ENCODE data around the gene PCYT1A. TPM values are rescaled to one million over a fixed set of nuclear protein-coding genes. Genes with fewer than 3 reads are reported as not detected.
"Not testable (repeated sequence)": the region's sequence is repeated elsewhere in the genome, so short reads cannot be mapped to it uniquely, and the experiment has no call there.

Gene PCYT1A
- polyA plus RNA-seq, 2 donors = 16.9 to 33.0 TPM

DNA sequence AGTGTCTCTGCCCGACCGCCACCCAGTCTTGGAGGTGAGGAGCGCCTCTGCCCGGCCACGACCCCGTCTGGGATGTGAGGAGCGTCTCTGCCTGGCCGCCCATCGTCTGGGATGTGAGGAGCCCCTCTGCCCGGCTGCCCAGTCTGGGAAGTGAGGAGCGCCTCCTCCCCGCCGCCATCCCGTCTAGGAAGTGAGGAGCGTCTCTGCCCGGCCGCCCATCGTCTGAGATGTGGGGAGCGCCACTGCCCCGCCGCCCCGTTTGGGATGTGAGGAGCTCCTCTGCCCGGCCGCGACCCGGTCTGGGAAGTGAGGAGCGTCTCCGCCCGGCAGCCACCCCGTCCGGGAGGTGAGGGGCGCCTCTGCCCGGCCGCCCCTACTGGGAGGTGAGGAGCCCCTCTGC, 43.4 kb downstream of the PCYT1A start:
- H3K27ac ChIP-seq (ENCODE audit: low read depth in 2 of 2, low read length in 1 of 2); H3K9me3 ChIP-seq (ENCODE audit: control insufficient read depth in 2 of 2, insufficient read depth in 1 of 2, low read depth in 1 of 2, low read length in 1 of 2); H3K4me3 ChIP-seq (ENCODE audit: low read depth in 1 of 2, low read length in 2 of 2); H3K4me1 ChIP-seq (ENCODE audit: control insufficient read depth in 2 of 2, insufficient read depth in 2 of 2, low read length in 1 of 2); H3K27me3 ChIP-seq (ENCODE audit: control insufficient read depth in 1 of 2, insufficient read depth in 2 of 2, low read length in 2 of 2): not testable (repeated sequence)
- 96 to 98% methylated on average over 34 of the region's 34 CpGs for WGBS, 2 donors
- peaks cover 0 to 13% of the 10 kb centered on the region in 2 donors for H3K36me3 ChIP-seq (ENCODE audit: control insufficient read depth in 2 of 2, insufficient read depth in 2 of 2, low read length in 1 of 2)

DNA sequence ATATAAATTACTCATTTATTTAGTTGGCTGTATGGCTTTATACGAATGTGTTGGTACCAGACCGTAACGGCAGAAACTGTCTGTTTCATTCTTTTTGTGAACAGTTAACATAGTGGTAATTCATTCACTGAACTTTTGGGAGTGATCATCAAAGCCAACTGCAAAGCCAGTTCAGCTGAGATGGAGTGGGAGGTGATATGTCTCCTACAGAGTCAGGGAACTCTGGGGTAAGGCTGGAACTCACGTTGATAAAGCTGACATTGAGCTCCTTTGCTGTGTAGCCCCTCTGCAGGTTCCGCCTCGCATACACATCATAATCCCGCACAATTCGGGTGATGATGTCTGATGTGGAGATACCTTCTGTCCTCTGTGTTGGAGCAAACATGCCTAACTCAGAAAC, 45.8 kb downstream of the PCYT1A start:
- no peak overlapping the region for H3K4me3 ChIP-seq (ENCODE audit: low read depth in 1 of 2, low read length in 2 of 2)

DNA sequence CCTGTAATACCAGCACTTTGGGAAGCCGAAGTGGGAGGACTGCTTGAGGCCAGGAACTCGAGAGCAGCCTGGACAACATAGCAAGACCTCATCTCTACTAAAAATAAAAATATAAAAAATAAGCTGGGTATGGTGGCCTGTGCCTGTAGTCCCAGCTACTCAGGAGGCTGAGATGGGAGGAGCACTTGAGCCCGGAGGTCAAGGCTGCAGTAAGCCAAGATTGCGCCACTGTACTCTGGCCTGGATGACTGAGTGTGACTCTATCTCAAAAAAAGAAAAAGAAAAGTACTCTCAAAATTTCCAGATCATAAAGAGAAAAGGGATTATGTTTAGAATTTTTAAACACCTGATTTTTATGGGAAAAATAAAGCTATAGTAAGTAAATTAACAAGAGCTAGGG, 47.1 kb downstream of the PCYT1A start:
- H3K4me3 ChIP-seq (ENCODE audit: low read depth in 1 of 2, low read length in 2 of 2) = no peak overlapping the region
- no peak overlapping the region for H3K27ac ChIP-seq (ENCODE audit: low read depth in 2 of 2, low read length in 1 of 2)
- H3K36me3 ChIP-seq (ENCODE audit: control insufficient read depth in 2 of 2, insufficient read depth in 2 of 2, low read length in 1 of 2) = peaks cover 5 to 15% of the 10 kb centered on the region in 2 donors
- H3K4me1 ChIP-seq (ENCODE audit: control insufficient read depth in 2 of 2, insufficient read depth in 2 of 2, low read length in 1 of 2) = no peaks in the 10 kb centered on the region
- H3K27me3 ChIP-seq (ENCODE audit: control insufficient read depth in 1 of 2, insufficient read depth in 2 of 2, low read length in 2 of 2) = no peaks in the 10 kb centered on the region
- no peaks in the 10 kb centered on the region for H3K9me3 ChIP-seq (ENCODE audit: control insufficient read depth in 2 of 2, insufficient read depth in 1 of 2, low read depth in 1 of 2, low read length in 1 of 2)
- 91 to 92% methylated on average over 4 of the region's 4 CpGs for WGBS, 2 donors

More for the DNA sequence above, 45.8 kb downstream of the PCYT1A start:
- Histone ChIP-seq H3K27me3 (ENCODE audit: control insufficient read depth in 1 of 2, insufficient read depth in 2 of 2, low read length in 2 of 2) (no peaks in the 10 kb centered on the region), H3K36me3 (ENCODE audit: control insufficient read depth in 2 of 2, insufficient read depth in 2 of 2, low read length in 1 of 2) (peaks cover 5 to 17% of the 10 kb centered on the region in 2 donors), H3K9me3 (ENCODE audit: control insufficient read depth in 2 of 2, insufficient read depth in 1 of 2, low read depth in 1 of 2, low read length in 1 of 2) (no peaks in the 10 kb centered on the region), H3K27ac (ENCODE audit: low read depth in 2 of 2, low read length in 1 of 2) (no peak overlapping the region), H3K4me1 (ENCODE audit: control insufficient read depth in 2 of 2, insufficient read depth in 2 of 2, low read length in 1 of 2) (no peaks in the 10 kb centered on the region)
- WGBS, 2 donors = 87 to 89% methylated on average over 8 of the region's 8 CpGs

DNA sequence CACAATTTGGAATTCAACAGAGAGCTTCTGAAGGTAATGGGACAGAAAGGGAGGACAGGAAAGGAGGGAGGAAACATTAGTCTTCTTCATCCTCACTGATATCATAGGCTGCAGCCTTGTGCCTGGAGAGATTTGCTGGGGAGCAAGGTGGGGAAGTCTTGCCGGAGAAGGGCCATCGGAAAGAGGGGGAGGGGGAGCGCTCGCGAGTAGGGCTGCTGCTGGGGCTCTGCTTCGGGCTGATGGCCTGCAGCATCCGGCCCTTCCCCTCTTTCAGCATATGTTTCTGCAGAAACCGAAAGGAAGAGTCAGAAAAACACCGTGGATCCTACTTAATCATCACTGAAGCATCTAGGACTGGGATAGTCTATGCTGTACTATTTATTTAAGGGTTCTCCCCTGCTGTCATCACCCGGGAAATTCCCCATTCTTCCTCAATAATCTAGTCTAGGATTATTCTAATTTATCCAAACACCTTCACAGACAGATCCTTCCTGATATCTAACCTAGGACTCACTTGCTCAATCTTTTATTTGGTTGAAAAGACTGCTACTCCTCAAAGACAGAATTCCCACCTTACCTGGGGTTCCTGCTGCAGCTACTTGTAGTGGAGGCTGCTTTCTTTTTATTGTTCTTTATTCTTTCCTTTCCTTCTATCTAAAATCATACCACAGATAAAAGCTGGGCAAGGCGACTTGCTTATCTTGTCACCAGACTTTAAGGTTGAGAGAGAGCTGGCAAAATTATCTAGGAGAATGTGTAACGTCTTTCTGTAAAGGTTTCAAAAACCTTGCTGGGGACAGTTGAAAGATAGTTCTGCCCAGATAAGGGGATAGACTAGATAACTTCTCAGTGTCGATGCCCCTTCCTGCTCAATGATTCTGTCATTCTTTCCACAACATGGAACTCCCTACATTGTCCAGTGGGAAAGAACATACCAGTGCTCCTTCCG, 48.6 kb downstream of the PCYT1A start:
- H3K27ac ChIP-seq (ENCODE audit: low read depth in 2 of 2, low read length in 1 of 2) = no peak overlapping the region
- no peaks in the 10 kb centered on the region for H3K9me3 ChIP-seq (ENCODE audit: control insufficient read depth in 2 of 2, insufficient read depth in 1 of 2, low read depth in 1 of 2, low read length in 1 of 2)
- H3K27me3 ChIP-seq (ENCODE audit: control insufficient read depth in 1 of 2, insufficient read depth in 2 of 2, low read length in 2 of 2) = no peaks in the 10 kb centered on the region
- H3K4me1 ChIP-seq (ENCODE audit: control insufficient read depth in 2 of 2, insufficient read depth in 2 of 2, low read length in 1 of 2) = no peaks in the 10 kb centered on the region
- no peak overlapping the region for H3K4me3 ChIP-seq (ENCODE audit: low read depth in 1 of 2, low read length in 2 of 2)
- peaks cover 5 to 15% of the 10 kb centered on the region in 2 donors for H3K36me3 ChIP-seq (ENCODE audit: control insufficient read depth in 2 of 2, insufficient read depth in 2 of 2, low read length in 1 of 2)
- WGBS, 2 donors = 78 to 79% methylated on average over 14 of the region's 14 CpGs

DNA sequence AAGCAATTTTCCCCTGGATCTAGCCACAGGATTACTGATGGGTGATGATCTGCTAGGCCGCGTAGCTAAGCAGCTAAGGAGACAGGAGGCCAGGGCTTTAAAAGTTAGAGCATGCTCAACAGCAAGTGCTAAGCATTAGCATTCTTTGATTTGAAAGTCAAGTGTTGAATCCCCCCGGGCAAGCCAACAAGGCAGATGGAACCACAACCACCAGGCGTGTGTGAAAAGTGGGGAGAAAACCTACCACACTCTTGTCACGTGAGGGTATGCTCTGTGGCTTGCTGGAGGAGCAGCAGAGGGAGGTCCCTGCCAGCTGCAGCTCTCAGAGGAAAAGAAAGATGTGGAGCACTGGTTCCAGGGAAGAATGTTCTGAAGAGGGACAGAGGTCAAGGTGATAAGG, 50.3 kb downstream of the PCYT1A start:
- Histone ChIP-seq H3K9me3 (ENCODE audit: control insufficient read depth in 2 of 2, insufficient read depth in 1 of 2, low read depth in 1 of 2, low read length in 1 of 2) (no peaks in the 10 kb centered on the region), H3K4me3 (ENCODE audit: low read depth in 1 of 2, low read length in 2 of 2) (no peak overlapping the region), H3K27me3 (ENCODE audit: control insufficient read depth in 1 of 2, insufficient read depth in 2 of 2, low read length in 2 of 2) (no peaks in the 10 kb centered on the region), H3K27ac (ENCODE audit: low read depth in 2 of 2, low read length in 1 of 2) (no peak overlapping the region), H3K4me1 (ENCODE audit: control insufficient read depth in 2 of 2, insufficient read depth in 2 of 2, low read length in 1 of 2) (no peaks in the 10 kb centered on the region), H3K36me3 (ENCODE audit: control insufficient read depth in 2 of 2, insufficient read depth in 2 of 2, low read length in 1 of 2) (peaks cover 5 to 15% of the 10 kb centered on the region in 2 donors)
- WGBS, 2 donors = 80 to 90% methylated on average over 5 of the region's 5 CpGs

DNA sequence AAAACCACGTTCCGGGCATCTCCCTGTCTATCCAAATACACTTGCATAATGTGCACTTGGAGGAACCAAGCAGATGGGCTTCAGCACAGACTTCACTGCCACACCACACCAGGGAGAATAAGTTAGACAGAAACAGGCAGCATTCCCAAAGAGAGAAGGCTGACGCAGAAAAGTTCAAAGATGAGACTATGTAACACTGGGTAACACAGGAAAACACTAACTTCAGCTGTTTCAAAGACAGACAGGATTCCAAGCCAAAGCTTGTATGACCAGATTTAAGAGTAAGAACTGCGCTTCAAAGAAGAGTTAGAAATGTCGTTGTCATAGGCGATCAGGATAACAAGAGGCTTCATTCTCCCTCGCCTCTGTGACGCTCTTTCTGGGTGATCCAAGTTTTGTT, 51.3 kb downstream of the PCYT1A start:
- Histone ChIP-seq H3K4me1 (ENCODE audit: control insufficient read depth in 2 of 2, insufficient read depth in 2 of 2, low read length in 1 of 2) (no peaks in the 10 kb centered on the region), H3K27me3 (ENCODE audit: control insufficient read depth in 1 of 2, insufficient read depth in 2 of 2, low read length in 2 of 2) (no peaks in the 10 kb centered on the region), H3K4me3 (ENCODE audit: low read depth in 1 of 2, low read length in 2 of 2) (no peak overlapping the region), H3K9me3 (ENCODE audit: control insufficient read depth in 2 of 2, insufficient read depth in 1 of 2, low read depth in 1 of 2, low read length in 1 of 2) (no peaks in the 10 kb centered on the region), H3K36me3 (ENCODE audit: control insufficient read depth in 2 of 2, insufficient read depth in 2 of 2, low read length in 1 of 2) (peaks cover 5 to 11% of the 10 kb centered on the region in 2 donors), H3K27ac (ENCODE audit: low read depth in 2 of 2, low read length in 1 of 2) (no peak overlapping the region)
- WGBS, 2 donors = 94 to 95% methylated on average over 8 of the region's 8 CpGs

DNA sequence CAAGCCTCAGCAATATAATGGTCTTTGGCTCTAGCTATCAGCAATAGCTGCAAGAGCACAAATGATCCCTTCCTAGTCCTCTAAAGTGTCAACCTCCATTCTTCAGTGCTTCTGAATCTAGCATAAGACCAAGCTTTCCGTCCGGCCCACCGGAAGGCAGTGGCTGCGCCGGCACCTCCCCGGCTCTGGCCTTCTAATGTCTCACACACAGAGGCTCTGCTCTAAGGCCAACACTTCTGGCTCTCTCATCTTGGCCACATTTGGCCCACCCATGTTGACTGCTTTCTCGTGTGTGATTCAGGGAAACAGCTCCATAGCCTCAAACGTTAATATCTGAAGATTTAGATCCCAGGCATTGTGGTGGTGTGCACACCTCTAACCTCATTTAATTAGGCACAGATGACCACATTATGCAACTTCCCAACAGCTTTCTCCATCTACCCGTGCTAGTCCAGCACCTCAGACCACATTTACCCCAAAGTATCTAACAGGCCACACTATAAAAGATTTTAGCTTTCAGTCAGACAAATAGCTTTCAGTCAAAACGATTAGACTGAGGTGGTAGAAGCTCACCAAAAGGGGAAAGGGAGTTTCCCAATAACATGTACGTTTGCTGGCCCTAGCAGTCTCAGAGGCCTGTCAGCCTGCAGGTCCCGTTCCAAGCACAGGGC, 51.9 kb downstream of the PCYT1A start:
- Histone ChIP-seq H3K27me3 (ENCODE audit: control insufficient read depth in 1 of 2, insufficient read depth in 2 of 2, low read length in 2 of 2) (no peaks in the 10 kb centered on the region), H3K36me3 (ENCODE audit: control insufficient read depth in 2 of 2, insufficient read depth in 2 of 2, low read length in 1 of 2) (peaks cover 5 to 11% of the 10 kb centered on the region in 2 donors), H3K4me1 (ENCODE audit: control insufficient read depth in 2 of 2, insufficient read depth in 2 of 2, low read length in 1 of 2) (no peaks in the 10 kb centered on the region), H3K27ac (ENCODE audit: low read depth in 2 of 2, low read length in 1 of 2) (no peak overlapping the region), H3K9me3 (ENCODE audit: control insufficient read depth in 2 of 2, insufficient read depth in 1 of 2, low read depth in 1 of 2, low read length in 1 of 2) (no peaks in the 10 kb centered on the region), H3K4me3 (ENCODE audit: low read depth in 1 of 2, low read length in 2 of 2) (no peak overlapping the region)
- 77 to 82% methylated on average over 12 of the region's 12 CpGs for WGBS, 2 donors

DNA sequence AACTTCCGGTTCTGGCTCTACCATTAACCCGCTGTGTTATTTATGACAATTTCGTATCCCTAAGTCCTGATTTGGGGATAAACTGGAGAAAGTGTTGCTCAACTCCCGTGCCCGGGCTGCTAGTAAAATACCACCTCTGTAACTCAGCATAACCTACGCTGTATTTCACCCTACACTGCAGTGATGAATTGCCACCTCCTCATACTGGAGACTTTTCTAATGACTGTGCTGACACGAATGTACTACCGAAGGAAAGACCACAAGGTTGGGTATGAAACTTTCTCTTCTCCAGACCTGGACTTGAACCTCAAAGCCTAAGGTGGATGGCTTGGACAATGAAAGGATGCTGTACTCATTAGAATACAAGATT, 54.7 kb downstream of the PCYT1A start:
- no peaks in the 10 kb centered on the region for H3K9me3 ChIP-seq (ENCODE audit: control insufficient read depth in 2 of 2, insufficient read depth in 1 of 2, low read depth in 1 of 2, low read length in 1 of 2)
- no peaks in the 10 kb centered on the region for H3K27me3 ChIP-seq (ENCODE audit: control insufficient read depth in 1 of 2, insufficient read depth in 2 of 2, low read length in 2 of 2)
- peaks cover 0 to 2% of the 10 kb centered on the region in 2 donors for H3K4me1 ChIP-seq (ENCODE audit: control insufficient read depth in 2 of 2, insufficient read depth in 2 of 2, low read length in 1 of 2)
- 89 to 91% methylated on average over 8 of the region's 8 CpGs for WGBS, 2 donors
- H3K27ac ChIP-seq (ENCODE audit: low read depth in 2 of 2, low read length in 1 of 2) = no peak overlapping the region
- peaks cover 4 to 5% of the 10 kb centered on the region in 2 donors for H3K36me3 ChIP-seq (ENCODE audit: control insufficient read depth in 2 of 2, insufficient read depth in 2 of 2, low read length in 1 of 2)
- H3K4me3 ChIP-seq (ENCODE audit: low read depth in 1 of 2, low read length in 2 of 2) = no peak overlapping the region

DNA sequence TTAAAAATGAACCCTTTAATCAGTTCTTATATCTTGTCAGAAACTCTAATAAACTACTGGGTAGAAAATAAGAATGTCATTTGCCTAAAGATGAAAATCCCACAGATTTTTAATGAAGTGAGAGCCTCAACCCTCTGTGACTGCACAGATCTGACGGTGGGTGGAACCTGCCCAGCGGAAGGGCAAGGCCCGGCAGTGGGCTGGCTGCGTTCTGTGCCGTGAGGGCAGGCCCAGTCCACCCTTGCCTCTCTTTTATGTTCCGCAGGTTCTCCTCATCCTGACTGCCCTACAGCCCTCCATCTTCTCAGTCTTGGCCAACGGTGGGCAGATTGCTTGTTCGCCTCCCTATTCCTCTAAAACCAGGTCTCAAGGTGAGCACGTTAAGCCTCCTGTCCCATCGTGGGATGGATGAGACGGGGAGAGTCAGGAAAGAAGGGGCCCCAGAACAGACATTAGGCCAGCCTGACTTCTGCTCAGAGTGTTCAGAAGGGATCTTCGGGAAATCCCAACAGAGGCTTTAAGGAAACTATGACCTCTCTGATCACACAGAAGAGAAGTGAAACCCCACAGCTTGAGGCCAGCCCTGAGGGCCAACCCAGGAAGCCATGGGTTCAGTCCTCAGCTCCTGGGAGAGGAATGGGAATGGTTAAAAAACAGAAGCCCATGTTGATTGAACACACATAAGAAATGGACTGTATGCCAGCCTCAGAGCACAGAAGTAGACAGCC, 55.2 kb downstream of the PCYT1A start:
- 93 to 94% methylated on average over 12 of the region's 12 CpGs for WGBS, 2 donors
- Histone ChIP-seq H3K27me3 (ENCODE audit: control insufficient read depth in 1 of 2, insufficient read depth in 2 of 2, low read length in 2 of 2) (no peaks in the 10 kb centered on the region), H3K9me3 (ENCODE audit: control insufficient read depth in 2 of 2, insufficient read depth in 1 of 2, low read depth in 1 of 2, low read length in 1 of 2) (no peaks in the 10 kb centered on the region), H3K4me1 (ENCODE audit: control insufficient read depth in 2 of 2, insufficient read depth in 2 of 2, low read length in 1 of 2) (peaks cover 0 to 2% of the 10 kb centered on the region in 2 donors), H3K36me3 (ENCODE audit: control insufficient read depth in 2 of 2, insufficient read depth in 2 of 2, low read length in 1 of 2) (peaks cover 4% of the 10 kb centered on the region in 2 donors), H3K4me3 (ENCODE audit: low read depth in 1 of 2, low read length in 2 of 2) (no peak overlapping the region), H3K27ac (ENCODE audit: low read depth in 2 of 2, low read length in 1 of 2) (no peak overlapping the region)
